ENCODE data around the gene RASL10A. TPM values are rescaled to one million over a fixed set of nuclear protein-coding genes. Genes with fewer than 3 reads are reported as not detected.
"Not testable (repeated sequence)": the region's sequence is repeated elsewhere in the genome, so short reads cannot be mapped to it uniquely, and the experiment has no call there.

Gene RASL10A
- 0.99 and 1.5 TPM in 2 replicates for total RNA-seq

DNA sequence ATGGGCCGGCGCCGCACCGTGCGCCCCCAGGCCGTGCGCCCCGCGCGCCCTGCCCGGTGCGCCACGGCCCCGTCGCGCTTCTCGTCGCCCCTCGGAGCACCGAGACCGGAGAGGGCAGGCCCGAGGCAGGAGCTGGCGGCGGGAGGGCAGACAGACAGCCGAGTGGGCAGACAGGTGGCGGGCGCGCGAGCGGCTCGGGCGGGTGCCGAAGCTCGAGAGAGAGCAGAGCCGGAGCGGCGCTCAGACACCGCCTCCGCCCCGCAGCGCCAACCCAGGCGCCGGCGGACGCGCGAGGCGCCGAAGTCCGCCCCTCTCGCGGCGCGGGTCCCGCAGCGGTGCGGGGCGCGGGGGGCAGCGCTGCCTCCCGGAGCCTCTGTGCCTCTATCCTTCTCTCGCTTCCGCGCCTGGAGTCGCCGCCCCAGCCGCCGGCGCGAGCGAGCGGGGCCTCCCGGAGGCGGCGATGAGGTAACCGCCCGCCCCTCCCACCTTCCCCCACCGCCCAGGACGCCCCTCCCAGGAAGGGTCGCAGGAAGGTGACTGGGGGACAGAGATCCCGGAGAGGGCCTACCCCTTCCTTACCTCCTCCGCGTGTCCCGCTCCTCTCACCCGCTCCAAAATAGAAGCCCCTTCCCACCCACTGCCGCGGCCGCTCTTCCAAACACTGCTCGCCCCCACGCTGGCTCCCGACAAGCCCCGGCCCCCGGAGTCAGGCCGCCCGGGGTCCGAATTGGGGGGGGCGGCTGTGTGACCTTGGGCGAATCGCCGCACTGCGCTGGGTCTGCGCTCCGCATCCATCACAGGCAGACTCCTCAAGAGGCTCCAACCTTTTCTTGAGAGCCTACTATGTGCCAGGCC is at the start of gene RASL10A:
Gene RASL10A, minus strand, starts transcription at position 412 of the 855 bp plus-strand sequence. CDS start 451 bp downstream, outside the sequence.
- DNase-seq (ENCODE audit: low read depth in 2 of 2) = peak in 1 of 2 donors; percentile 42

GRCh38 chr22:29359469-29359868 is 44.0 kb upstream of the RASL10A start:
- DNase-seq (ENCODE audit: low read depth in 2 of 2) = peak; percentile 78 to 81

DNA sequence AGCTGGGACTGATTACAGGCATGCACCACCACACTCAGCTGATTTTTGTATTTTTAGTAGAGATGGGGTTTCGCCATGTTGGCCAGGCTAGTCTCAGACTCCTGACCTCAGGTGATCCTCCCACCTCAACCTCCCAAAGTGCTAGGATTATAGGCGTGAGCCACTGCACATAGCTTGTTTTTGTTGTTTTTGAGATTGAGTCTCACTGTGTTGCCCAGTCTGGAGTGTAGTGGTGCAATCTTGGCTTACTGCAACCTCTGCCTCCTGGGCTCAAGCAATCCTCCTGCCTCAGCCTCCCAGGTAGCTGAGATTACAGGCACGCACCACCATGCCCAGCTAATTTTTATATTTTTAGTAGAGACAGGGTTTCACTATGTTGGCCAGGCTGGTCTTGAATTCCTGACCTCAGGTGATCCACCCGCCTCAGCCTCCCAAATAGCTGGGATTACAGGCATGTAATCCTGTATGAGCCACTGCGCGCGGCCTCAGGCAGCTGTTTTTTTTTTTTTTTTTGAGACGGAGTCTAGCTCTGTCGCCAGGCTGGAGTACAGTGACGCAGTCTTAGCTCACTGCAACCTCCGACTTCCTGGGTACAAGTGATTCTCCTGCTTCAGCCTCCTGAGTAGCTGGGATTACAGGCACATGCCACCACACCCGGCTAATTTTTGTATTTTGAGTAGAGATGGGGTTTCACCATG is 41.8 kb upstream of the RASL10A start:
- not testable (repeated sequence) for DNase-seq (ENCODE audit: low read depth in 2 of 2)

DNA sequence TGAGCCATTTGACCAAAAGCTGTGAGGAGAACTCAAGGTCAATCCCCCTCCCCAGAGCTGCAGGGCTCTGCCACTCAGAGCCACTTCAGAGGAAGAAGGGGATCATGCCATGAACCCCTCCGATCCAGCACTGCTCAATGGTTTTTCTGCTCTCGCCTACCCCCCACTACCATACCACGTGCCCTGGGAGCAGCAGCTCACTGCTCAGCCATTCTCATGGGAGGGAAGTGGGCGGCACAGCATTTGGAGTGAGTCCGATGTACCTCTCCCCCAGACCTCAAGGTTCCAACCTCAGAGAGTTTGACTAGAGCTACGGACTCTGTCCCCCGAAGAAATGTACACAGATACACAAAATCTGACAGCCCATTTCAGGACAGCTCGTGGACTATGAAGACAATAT is 38.4 kb upstream of the RASL10A start:
- no peak for DNase-seq (ENCODE audit: low read depth in 2 of 2)

DNA sequence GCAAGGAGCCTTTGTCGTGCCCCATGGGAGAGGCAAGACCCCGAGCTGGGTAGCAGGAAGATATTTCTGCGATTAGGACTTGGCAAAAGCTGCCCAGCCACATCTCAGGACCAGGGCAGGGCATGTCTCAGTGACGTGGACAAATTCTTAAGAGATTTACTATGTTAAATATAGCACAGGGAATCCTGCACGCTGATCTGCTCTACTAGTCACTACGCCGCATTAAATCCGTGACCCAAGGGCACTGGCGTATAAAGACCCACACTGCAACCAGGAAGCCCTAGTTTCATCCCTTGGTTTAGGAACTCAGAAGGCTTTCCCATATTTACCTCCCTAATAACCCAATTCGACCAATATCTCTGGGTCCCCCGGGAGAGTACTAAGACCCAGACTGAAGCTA is 37.8 kb upstream of the RASL10A start:
- DNase-seq (ENCODE audit: low read depth in 2 of 2) = no peak

DNA sequence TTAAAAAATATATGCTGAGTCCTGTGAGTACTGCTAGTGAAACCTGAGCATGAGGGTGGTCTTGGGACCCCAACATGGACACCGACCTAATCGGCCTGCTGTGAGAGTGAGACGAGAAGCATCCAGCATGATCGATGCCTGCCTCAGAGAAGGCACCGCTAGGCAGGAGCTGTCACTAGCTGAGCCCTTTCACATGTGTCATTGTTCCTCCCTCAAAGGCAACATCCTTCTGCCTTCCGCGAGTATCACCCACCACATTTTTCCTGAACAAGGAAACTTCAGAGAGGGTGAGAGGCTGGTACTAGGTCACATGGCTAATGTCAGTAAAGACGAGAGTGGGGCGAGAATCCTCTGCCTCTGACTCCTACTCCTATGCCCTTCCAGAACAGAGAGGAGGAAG is 37.3 kb upstream of the RASL10A start:
- DNase-seq (ENCODE audit: low read depth in 2 of 2) = no peak

- no peak for DNase-seq (ENCODE audit: low read depth in 2 of 2)
Measured at GRCh38 chr22:29351891-29352290, 36.4 kb upstream of the RASL10A start.

DNA sequence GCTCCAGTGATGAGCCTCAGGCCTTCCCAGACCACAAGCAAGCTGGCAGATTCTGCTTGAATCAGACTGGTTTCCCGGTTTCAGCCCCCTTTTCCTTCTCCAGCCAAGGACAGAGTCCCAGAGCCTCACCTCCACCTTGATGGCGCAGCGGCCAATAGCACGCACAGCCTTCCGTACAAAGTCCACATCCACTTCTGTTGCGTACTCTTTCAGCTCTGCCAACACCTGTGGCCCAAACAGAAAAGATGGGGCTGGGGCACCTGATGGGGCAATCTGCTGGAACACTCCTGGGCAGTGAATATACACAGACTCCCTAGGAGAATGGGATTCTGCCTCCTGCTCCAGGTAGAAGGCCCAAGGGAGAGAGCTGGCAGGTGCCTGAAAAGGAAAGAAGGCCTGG is 35.5 kb upstream of the RASL10A start:
- DNase-seq (ENCODE audit: low read depth in 2 of 2) = no peak

- DNase-seq (ENCODE audit: low read depth in 2 of 2) = no peak
Measured at GRCh38 chr22:29348956-29349355, 33.5 kb upstream of the RASL10A start.

DNA sequence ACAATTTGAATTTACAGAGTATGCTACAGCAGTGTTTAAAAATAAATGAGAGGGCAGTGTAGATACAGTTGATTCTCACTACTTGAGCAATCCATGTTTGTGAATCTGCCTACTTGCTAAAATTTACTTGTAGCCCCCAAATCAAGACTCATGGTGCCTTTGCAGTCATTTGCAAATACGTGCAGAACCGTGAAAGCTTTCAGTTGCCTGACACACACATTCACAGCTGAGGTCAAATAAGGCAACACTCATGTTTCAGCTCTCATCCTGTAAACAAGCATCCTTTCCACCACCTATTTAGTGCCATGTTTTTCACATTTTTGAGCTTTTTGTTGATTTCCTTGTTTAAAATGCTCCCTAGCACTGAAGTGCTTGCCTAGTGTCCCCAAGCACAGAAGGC is 32.5 kb upstream of the RASL10A start:
- DNase-seq (ENCODE audit: low read depth in 2 of 2) = no peak

- no peak for DNase-seq (ENCODE audit: low read depth in 2 of 2)
Measured at GRCh38 chr22:29346659-29347058, 31.2 kb upstream of the RASL10A start.

- DNase-seq (ENCODE audit: low read depth in 2 of 2) = no peak
Measured at GRCh38 chr22:29345932-29346331, 30.4 kb upstream of the RASL10A start.

- not testable (repeated sequence) for DNase-seq (ENCODE audit: low read depth in 2 of 2)
Measured at GRCh38 chr22:29344889-29345288, 29.4 kb upstream of the RASL10A start.

DNA sequence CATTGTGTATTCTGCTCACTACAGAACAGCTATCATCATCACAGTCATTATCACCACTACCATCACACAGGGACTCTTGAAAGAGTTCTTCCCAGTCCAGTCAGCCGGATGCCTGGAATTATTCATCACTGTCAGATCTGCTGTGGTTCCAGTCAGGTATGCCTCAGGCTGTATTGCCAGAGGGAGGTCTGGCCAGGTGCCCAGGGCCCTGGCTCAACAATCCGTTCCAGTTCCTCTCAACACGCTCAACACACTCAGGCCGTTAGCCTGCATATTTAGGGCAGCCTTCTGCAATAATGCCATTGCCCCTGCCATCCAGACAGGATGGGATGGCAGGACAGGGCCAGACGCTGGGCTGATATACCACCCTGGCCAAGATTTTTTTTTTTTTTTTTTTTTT is 28.6 kb upstream of the RASL10A start:
- peak; percentile 78 to 82 for DNase-seq (ENCODE audit: low read depth in 2 of 2)

DNA sequence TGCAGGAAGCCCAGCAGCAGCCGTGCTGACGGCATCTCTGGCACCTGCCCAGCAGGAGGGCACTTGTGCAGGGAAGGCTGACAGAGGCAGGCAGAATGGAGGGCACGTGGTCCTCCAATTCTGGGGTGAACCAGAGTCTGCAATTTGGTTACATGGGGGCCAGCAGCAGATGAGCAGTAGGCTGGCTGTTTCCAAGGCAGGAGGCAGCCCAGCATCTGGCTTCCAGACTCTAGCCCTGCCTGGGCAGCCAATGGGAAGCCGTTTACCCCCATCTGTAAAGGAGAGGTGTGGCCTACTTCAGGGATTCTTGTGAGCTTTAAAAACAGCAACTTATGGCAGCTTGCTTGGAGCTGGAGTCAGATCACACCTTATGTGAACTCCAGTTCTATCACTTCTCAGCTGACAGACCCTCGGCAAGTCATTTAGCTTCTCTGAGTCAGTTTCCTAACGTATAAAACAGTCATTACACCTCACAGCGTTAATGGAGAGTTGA is 27.9 kb upstream of the RASL10A start:
- peak in 1 of 2 donors; percentile 25 for DNase-seq (ENCODE audit: low read depth in 2 of 2)

- no peak for DNase-seq (ENCODE audit: low read depth in 2 of 2)
Measured at GRCh38 chr22:29342577-29343312, 27.2 kb upstream of the RASL10A start.

DNA sequence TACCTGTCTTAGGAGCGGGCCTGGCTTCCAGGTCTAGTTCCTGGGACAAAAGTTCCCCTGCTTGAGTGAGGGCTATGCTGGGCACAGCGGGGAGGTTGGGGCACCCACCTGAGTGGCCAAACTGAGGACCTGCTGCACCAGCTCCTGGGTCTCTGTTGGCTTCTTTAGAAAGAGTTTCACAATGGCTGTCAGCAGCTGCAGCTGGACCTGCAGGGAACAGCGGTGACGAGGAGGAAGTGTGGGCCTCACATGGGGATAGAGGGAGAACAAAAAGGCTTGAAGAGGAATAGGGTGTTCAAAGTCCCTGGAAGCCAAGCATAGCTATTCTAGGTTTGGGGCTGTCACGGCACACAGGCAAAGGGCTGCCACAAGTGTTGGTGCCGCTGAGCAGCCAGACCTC is 26.7 kb upstream of the RASL10A start:
- no peak for DNase-seq (ENCODE audit: low read depth in 2 of 2)

- DNase-seq (ENCODE audit: low read depth in 2 of 2) = no peak
Measured at GRCh38 chr22:29341849-29342127, 26.3 kb upstream of the RASL10A start.

DNA sequence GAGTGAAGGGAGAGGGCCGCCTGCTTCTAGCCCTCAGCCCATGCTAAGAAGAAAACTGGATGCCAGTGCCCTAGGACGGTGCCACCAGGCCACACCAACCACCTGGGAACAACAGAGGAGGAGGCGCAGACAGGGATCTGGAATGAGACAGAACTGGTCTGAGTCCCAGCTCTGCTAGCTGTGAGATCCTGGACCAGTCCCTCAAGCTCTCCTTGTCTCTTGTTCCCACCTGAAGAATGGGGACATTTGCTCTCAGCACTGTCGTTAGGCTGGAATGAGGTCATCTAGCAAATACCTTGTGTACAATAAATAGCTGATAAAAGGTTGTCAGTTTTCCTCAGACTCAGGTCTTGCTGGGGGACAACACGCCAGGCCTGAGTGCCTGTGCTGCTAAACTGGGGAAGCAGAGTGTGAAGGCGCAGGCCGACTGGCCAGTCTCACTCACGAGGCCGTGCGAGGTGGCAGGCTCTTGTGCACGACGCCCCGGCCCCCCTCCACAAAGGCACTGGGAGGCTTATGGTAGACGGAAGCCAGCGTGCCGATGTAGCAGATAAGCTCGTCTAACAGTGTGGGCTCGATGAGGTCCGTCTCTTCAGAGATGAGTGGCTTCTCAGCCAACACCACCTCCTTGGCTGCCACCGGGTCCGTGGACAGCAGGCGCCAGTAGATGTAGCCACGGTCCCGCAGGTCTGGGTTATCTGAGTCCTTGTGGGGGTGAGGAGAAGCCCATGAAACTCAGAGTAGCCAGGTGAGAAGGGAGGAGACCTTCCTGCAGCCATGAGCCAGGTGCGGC is 25.8 kb upstream of the RASL10A start:
- DNase-seq (ENCODE audit: low read depth in 2 of 2) = no peak

DNA sequence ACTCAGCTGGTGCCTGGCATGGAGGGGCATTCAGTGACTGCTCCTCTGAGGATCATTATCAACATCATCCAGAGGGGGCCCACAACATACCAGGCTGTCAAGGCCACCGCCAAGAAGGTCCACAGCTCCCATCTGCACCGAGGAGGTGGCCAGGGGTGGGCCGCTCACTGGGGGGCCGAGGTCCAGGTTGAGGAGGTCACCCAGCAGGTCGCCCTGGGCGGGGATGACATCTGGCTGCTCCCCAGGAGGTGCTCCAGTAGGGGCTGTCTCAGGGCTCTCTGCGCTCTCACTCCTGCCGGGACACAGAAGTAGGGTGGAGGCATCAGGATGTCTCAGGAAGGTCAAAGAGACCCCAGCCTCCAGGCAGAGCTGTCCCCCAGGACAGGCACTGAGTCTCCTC is 25.1 kb upstream of the RASL10A start:
- DNase-seq (ENCODE audit: low read depth in 2 of 2) = no peak
